SK-N-MC (cell line): ENCODE measurements around the gene SMIM12.

ENCODE experiments used
- EZH2 ChIP-seq: fragments of 200-600 bp; sonication (generic); IDR thresholded peaks from one replicate; pipeline ENCODE4 v1.6.1; 2017; ENCODE audit warnings: antibody characterized with exemption
- FOXP2 ChIP-seq: optimal IDR thresholded peaks from 2 replicates; pipeline ENCODE3; 2011; ENCODE audit warnings: mild to moderate bottlenecking, moderate library complexity; ENCODE audit not compliant: insufficient read depth; ENCODE audit errors: extremely low read length, control extremely low read depth
- POLR2AphosphoS5 ChIP-seq: IDR thresholded peaks from 2 replicates; pipeline ENCODE4 v1.6.1; 2012; ENCODE audit warnings: mild to moderate bottlenecking, low read depth, low read length, borderline replicate concordance

DNA sequence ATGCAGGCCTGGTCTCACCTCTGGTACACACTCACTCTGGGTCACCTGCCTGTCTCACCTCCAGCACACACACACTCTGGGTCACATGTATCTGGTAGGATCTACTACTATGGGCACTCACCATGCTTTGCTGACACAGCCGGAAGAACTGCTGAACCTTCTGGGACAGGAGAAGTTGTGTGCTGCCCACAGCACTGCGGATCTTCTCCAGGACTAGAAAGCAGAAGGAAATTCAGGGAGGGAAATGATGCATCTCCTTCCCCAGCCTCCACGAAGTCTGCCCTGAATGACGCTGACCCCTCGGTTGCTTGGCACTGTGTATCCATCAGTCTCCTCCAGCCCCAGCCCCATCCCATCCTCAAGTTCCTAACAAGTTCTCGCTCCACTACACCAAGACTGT is 7.9 kb upstream of the SMIM12 start:
- TF ChIP-seq EZH2 (no peak), POLR2AphosphoS5 (no peak), FOXP2 (no peak)
